Activated T-helper 1 cell treated with anti-CD3 and anti-CD28 coated beads, Interleukin-2, amount 50 U/mL, for 16 hours (primary cell): Measurements from ENCODE around the gene UVSSA.
"Not testable (repeated sequence)": the region's sequence is repeated elsewhere in the genome, so short reads cannot be mapped to it uniquely, and the experiment has no call there.

Experiments
- DNase-seq, 2 donors: peaks; one replicate each; pipeline ENCODE4 v3.0.0-alpha.2; 2020; ENCODE audit warnings: low read depth in 1 of 2, low spot score in 1 of 2

Gene UVSSA

DNA sequence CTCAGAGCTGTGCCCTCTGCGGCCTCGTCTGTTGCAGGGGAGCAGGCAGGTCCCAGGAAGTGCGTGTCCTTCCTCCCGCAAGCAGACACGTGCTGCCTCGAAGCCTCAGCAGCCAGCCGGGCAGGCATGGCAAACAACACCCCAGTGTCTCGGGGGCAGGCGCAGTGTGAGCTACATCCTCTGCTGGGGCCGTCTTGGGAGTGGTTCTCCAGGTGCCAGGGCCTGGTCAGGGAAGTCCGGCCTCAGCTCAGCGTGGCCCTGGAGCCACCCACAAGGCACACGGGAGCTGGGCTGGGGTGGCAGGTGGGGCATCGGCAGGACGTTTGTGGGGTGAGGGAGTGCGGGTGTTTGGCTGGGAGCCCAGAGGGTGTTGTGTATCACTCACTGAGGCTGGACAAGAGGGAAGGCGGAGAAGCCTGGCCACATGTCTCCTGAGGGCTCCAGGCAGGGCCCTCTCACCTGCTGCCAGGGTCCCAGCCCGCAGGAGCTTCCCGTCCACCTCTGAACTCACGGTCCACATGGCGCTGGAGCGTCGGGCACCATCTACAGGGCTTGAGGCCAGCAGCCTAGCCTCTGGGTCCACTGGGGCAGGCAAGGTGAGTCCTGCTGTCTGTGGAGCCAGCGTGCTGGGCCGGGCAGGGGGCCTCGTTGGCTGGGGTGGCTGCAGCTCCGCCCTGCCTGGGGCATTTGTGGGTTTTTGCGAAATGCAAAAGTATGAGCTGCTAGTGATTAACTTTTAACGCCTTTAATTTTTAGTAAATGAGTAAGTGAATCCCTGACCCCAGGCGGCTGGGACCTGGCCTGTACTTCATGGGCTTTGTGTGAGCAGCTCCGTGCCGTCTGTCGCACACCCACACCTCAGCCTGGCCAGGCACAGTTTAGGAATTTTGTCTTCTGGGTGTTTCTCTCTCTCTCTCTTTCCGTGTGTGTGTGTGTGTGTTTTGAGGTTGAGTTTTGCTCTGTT lies 17.3 kb upstream of the UVSSA start:
- no peak for DNase-seq

DNA sequence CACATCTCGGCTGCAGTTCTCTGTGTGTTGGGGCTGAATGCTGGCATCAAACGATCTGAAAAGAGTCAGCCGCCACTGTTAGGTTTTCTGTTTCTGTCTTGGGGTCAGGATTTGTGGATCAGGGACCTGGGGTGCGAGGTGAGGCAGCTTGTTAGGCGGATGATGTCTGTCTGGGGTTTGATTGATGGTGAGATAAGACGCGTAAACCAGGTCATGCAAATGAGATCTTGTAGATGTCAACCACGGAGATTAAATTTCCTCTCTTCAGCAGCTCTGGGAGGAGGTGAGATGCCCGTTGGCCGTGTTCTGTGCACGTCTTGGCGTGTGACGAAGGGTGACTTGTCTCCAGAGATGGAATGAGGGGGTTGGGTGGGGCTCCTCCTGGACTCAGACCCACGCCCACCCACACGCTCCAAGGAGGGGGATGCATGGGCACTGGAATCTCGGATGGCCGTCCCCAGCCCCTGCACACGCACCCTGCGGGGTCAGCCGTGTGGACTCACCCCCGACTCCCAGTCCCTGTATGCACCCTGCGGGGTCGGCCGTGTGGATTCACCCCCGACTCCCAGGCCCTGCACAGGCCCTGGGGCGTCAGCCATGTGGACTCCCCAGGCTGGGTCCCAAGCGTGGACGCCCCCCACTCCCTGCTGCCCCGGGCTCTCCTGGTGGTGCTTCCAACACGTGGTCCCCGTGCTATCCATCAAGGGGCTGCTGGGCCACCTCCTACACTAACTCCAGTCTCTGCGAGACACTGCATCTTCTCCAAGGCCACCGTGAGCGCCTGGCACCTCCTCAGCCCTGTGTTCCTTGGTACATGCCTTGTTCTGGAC lies 16.0 kb upstream of the UVSSA start:
- DNase-seq = peak in 1 of 2 donors; percentile 51

DNA sequence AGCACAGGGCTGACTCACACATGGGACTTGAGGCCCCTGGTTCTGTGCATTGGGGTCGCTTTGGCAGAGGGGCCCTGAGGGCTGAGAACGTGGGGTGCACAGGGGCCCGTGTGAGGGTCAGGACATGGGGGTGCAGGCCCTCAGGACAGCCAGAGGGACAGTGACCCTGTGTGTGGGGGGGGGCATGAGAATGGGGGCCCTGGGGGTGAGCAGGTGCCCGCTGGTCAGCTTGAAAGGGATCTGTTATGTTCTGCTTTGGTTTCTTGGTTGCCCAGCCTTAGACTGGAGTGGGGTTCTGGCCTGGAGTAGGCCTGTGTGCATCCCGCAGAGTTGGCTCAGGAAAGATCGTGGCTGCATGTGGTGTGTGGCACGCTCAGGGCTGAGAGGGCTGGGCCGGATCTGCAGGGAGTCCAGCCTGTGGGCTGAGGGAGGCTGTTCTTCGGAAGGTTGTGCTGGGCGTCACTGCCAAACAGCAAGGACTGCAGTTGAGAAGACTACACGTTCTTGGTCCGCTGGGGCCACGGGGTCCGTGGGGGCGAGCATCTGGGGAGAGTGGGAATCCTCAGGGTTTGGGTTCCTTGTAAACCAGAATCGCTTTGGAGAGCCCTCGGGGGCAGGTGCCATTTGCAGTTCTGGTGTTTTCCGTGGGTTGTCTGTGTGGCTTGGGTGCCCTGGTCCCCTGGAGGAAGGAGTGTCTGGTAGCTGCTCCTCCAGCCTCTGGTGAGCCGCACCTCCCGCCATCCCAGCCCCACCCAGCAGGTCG lies 15.2 kb upstream of the UVSSA start:
- no peak for DNase-seq

DNA sequence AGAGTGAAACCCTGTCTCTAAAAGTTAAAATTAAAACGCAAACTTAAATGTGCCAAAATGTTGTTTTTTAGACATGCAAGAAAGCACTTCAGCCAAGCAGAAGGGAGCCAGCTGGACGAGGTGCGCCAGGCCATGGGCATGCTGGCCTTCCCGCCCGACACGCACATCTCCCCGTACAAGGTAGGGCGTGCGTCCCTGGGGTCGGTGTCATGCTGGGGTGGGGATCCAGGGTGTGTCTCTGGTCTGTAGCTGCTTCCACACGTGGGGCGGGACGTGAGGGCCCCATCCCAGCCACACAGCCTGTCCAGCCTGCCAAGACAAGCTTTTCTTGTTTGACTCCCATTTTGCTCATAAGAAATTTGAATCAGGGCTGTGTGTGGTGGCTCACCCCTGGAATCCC lies 14.3 kb upstream of the UVSSA start:
- no peak for DNase-seq

DNA sequence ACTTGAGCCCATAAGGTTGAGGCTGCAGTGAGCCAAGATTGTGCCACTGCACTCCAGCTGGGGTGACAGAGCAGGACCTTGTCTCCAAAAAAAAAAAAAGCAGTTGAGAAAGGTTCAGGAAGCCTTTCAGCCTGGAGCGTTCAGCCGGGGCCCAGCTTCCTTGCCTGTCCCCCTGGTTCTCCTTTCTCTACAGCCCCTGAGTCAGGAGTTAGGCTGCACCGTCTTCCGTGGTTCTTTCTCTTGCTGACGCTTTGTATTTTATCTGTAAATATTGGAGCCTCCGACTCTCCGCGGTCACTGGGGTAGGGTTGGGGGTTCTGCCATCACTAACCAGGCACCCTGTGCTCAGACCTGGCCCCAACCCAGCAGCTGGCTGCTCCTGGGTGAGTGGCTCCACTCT lies 13.8 kb upstream of the UVSSA start:
- DNase-seq = no peak

DNA sequence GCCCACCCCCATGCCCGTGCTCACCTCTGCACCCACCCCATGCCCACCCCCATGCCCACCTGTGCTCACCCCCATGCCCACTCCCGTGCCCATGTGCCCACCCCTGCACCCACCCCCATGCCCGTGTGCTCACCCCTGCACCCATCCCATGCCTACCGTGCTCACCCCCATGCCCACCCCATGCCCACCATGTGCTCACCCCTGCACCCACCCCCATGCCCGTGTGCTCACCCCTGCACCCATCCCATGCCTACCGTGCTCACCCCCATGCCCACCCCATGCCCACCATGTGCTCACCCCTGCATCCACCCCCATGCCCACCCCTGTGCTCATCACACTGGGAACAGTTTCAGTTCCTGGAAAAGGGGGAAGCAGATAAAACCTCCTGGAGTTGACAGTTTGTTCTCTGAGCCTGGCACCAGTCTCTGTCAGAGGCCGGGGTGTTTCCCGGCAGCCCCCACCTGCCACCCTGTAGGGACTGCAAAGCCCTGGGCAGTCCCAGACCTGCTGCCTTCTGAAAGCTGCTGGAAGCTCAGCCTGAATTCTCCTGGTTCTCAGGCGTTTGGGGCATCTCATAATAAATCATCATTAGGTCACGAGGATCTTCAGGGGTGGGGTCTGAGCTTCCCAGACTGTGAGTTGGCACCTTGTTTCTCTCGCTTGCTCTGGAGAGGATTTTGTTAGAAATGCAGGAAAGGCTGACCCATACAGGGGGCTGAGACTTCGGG lies 13.0 kb upstream of the UVSSA start:
- not testable (repeated sequence) for DNase-seq

DNA sequence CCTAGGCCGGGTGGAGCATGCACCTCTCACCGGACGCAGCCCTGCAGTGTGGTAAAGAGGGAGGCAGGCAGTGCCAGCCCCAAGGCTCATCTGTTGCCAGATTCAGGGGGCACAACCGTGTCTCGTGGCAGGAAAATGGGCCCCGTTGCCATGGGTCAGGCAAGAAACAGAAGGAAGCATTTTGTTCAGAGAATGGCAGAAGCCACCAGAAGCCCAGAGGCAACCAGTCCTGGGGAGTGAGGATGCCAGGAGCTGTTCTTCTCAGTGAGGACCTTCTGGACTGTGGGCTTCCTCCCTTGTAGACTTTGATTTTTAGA lies 12.5 kb upstream of the UVSSA start:
- DNase-seq = no peak

DNA sequence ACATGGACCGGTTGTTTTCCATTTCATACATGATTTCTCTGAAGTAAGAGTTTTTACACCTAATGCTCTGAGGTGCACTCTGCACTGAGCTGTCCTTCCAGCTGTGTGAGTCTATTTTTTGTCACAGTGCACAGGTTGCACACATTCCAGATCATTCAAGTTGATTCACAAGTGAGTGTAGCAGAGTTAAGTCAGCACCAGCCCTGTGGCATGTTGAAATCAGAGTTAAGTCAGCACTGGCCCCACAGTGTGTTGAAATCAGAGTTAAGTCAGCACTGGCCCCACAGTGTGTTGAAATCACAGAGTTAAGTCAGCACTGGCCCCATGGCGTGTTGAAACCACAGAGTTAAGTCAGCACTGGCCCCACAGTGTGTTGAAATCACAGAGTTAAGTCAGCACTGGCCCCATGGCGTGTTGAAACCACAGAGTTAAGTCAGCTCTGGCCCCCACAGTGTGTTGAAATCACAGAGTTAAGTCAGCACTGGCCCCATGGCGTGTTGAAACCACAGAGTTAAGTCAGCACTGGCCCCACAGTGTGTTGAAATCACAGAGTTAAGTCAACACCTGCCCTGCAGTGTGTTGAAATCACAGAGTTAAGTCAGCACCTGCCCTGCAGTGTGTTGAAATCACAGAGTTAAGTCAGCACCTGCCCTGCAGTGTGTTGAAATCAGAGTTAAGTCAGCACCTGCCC lies 11.7 kb upstream of the UVSSA start:
- not testable (repeated sequence) for DNase-seq

DNA sequence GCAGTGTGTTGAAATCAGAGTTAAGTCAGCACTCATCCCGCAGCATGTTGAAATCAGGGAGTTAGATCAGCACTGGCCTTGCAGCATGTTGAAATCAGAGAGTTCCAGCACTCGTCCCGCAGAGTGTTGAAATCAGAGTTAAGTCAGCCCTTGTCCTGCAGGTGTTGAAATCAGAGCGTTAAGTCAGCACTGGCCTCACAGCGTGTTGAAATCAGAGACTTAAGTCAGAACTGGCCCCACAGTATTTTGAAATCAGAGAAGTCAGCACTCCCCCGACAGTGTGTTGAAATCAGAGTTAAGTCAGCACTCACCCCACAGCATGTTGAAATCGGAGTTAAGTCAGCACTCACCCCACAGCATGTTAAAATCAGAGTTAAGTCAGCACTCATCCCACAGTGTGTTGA lies 10.9 kb upstream of the UVSSA start:
- no peak for DNase-seq

DNA sequence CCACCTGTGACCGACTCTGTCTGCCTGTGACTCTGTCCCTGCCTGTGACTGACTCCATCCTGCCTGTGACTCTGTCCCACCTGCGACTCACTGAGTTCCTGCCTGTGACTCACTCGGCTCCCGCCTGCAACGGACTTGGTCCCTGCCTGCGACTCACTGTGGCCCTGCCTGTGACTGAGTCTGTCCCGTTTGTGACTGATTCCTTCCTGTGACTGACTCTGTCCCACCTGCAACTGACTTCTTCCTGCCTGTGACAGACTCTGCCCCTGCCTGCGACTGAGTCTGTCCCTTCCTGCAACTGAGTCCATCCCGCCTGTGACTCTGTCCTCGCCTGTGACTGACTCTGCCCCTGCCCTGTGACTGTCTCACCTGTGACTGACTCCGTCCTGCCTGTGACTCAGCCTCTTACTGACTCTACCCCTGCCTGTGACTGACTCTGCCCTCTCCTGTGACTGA lies 9.6 kb upstream of the UVSSA start:
- peak in 1 of 2 donors; percentile 28 for DNase-seq

DNA sequence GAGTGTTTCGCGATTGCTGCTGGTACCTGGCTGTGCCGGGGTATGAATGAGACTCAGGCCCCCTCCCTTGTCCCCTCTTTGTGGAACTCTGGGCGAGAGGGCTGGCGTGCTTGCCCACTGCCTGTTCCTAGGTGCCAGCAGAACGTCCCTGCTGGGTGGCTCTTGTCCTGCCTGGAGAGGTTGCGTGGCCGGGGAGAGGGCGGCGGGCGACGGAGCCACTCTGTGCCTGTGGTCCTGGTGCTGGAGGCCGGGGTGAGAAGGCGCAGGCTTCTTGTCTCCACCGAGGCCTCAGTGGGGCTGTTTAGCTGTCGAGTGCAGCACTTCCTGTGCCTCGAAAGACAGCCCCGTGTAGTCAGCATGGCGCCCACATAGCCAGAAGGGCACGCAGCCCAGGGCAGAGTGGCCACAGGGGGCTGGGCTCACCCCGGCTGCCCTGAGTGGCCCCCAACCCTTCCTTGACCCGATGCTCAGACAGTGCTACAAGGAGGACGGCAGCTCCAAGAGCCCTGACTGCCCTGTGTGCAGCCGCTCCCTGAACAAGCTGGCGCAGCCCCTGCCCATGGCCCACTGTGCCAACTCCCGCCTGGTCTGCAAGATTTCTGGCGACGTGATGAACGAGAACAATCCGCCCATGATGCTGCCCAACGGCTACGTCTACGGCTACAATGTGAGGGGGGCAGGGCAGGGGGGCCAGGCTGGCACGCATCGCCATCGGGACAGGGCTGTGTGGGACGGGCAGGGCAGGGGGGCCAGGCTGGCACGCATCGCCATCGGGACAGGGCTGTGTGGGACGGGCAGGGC lies 8.9 kb upstream of the UVSSA start:
- no peak for DNase-seq

DNA sequence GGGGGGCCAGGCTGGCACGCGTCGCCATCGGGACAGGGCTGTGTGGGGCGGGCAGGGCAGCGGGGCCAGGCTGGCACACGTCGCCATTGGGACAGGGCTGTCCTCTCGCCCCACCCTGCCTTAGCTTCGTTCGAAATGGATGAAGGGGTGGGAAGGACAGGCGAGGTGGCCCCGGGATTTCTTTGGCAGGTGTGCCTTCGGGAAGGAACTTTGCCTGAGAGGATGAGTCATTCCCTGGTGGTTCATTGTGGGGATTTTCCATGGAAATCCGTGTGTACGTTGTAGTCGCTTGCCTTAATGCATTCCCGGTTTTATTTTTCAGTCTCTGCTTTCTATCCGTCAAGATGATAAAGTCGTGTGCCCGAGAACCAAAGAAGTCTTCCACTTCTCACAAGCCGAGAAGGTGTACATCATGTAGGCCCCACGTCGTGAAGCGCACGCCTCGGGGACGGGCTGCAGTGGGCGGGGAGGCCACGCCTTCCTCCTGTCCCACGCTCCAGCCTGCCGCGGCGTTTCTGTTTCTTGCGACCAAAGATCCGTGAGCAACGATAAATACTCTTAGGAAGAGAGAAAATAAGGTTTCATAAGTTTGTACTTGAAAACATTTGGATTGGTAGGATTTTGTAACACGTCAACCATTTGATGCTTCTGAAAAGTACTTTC lies 8.1 kb upstream of the UVSSA start:
- DNase-seq = no peak

DNA sequence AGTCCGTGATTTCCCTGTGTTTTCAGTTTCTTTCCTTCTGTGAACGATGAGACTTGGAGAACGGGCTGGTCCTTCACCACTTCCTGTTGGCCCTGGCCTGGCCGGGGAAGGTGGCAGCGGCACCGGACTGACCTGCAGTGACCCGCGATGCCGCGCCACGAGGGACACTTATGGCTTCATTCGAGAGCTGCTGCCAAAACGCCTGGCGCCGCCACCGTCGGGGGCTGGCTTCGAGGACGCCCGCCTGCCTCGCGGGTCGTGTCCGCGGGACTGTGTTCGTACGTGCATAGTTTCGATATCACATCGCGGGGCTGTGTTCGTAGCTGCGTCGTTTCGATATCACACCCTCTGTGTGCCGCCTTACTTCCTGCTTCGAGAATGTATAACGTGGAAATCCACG lies 7.5 kb upstream of the UVSSA start:
- DNase-seq = no peak

DNA sequence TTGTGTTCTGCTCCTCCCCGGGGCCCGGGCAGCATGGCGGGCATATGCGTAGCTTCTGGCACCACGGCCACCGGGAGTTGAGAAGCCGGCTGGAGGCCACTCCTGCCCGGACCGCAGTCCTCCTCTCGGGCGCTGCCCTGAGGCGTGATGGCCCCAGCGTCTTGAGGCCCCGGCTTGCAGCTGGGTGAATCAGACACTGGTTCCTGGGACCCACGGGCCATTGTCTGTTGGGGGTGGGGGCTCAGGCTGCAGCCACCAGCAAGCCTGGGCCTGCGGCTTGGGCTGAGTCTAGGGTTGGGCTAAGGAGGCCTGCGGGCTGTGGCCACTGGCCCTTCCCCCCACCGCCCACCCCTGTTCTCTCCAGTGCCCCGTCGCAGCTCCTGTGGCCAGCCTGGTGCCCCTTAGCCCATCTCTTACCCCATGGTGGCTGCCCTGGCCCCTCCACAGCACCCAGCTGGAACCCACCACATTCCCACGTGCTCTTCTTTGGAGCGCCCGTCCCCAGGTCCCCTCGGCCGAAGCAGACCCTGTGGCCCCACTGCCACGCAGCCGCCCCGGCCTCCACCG lies 6.7 kb upstream of the UVSSA start:
- DNase-seq = no peak

DNA sequence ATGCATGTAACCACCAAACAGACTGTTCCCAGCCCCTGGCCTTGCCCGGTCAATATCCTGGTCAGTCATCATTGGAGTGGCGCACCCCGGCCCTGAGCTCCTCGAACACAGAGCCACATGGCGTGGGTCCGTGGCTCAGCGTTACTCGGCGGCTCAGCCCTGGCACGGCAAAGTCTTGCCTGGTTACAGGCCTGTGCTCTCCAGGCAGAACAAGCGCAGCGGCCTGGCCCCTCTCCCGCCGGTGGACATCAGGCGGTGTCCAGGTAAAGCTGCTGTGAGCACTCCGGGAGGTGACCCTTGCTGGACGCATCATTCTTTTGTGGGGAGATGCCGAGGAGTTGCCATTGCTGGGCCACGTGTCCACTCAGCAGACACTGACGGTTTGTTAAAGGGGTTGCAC lies 6.1 kb upstream of the UVSSA start:
- no peak for DNase-seq

DNA sequence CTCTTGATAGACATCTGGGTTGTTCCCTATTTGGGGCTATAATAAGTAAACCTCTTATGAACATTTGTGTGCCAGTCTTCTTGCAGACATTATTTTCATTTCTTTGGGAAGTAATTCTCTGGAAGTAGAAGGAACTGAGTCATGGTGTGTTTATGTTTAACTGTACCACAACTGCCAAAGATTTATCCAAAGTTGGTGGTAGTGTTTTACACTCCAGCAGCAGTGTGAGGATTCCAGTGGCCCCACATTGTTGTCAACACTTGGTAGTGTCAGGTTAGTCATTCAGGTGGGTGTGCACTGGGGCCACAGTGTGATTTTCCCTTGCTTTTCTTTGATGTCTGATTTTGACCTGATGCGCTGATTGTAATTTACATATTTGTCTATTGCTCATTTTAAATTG lies 5.0 kb upstream of the UVSSA start:
- DNase-seq = no peak

DNA sequence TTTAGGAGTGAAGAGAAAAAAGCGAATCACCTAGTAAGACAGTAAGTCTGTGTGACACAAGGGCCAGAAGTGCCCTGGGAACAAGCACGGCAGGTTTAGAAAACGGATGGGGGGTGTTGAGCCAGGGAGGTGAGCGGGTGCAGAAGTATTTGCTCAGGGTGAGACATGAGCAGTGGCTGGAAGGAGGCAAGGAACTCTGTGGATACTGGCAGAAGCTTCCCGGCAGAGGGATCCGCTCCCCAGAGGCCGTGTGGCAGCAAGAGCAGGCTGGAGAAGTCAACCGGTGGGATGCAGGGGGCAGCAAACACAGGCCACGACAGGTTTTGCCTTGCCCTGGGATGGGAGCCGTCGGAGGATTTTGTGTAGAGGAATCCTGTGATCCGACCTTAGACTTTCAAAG lies 2.3 kb upstream of the UVSSA start:
- DNase-seq = no peak
